Rectal smooth muscle tissue (tissue), 1 donor: ENCODE measurements around the gene OR2A2.

Experiments
- H3K27ac ChIP-seq: one replicate; pipeline ENCODE4 v1.7.0; 2013; ENCODE audit warnings: low read depth, low read length, inconsistent platforms
- H3K27me3 ChIP-seq: one replicate; pipeline ENCODE4 v1.7.0; 2013; ENCODE audit warnings: low read length; ENCODE audit not compliant: control insufficient read depth, insufficient read depth
- H3K36me3 ChIP-seq: one replicate; pipeline ENCODE4 v1.7.0; 2013; ENCODE audit warnings: low read length; ENCODE audit not compliant: control insufficient read depth, insufficient read depth
- H3K4me1 ChIP-seq: one replicate; pipeline ENCODE4 v1.7.0; 2013; ENCODE audit warnings: low read length; ENCODE audit not compliant: control insufficient read depth, insufficient read depth
- H3K4me3 ChIP-seq: one replicate; pipeline ENCODE4 v1.7.0; 2013; ENCODE audit warnings: low read length
- H3K9ac ChIP-seq: one replicate; pipeline ENCODE4 v1.7.0; 2013; ENCODE audit warnings: low read length

Gene OR2A2, protein sequence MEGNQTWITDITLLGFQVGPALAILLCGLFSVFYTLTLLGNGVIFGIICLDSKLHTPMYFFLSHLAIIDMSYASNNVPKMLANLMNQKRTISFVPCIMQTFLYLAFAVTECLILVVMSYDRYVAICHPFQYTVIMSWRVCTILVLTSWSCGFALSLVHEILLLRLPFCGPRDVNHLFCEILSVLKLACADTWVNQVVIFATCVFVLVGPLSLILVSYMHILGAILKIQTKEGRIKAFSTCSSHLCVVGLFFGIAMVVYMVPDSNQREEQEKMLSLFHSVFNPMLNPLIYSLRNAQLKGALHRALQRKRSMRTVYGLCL

DNA sequence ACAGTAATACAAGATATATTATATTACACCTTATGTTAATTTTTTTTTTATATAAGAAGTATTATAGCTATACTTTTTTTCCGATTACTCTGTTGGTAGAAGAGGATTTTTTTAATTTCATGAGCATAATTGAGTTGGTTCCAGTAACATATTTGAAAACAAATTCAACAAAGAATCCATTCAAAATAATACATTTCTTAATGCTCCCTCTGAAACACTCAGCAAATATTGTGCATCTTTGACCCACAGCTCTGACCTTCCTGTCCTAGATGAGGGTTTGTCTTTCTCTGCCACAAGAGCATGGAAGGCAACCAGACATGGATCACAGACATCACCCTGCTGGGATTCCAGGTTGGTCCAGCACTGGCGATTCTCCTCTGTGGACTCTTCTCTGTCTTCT, at the start of gene OR2A2:
Gene OR2A2 (plus strand): TSS at position 301 of the 400 bp plus-strand sequence. CDS start 0 bp downstream, at position 301.
- no peaks in the 10 kb centered on the region for H3K36me3 ChIP-seq
- H3K9ac ChIP-seq: no peak within 1 kb of the TSS
- no peaks in the 10 kb centered on the region for H3K4me1 ChIP-seq
- no peaks in the 10 kb centered on the region for H3K27me3 ChIP-seq
- H3K27ac ChIP-seq: no peak within 1 kb of the TSS
- H3K4me3 ChIP-seq: no peak within 1 kb of the TSS

DNA sequence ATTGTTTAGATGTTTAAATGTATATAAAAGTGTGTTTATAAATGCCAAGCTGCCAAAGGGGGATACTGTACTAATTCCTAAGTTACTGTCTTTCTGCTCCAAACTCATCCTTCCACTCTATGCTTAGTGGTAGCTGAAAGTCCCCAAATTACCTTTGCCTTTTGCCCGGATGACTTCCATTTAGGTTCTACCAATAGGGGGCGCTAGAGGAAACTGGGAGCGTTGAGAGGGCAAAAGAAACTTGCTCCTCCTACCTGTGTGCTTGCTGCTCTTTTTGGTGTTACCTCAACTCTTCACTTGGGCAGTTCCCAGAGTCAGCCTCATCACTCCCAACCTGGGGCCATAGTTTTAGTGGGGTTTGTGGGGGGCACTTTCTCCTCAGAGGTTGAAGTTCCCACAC, 45.7 kb upstream of the OR2A2 start:
- H3K27ac ChIP-seq: no peak overlapping the region
- no peaks in the 10 kb centered on the region for H3K4me1 ChIP-seq
- no peak overlapping the region for H3K4me3 ChIP-seq
- H3K27me3 ChIP-seq: no peaks in the 10 kb centered on the region
- H3K9ac ChIP-seq: no peak overlapping the region
- no peaks in the 10 kb centered on the region for H3K36me3 ChIP-seq

DNA sequence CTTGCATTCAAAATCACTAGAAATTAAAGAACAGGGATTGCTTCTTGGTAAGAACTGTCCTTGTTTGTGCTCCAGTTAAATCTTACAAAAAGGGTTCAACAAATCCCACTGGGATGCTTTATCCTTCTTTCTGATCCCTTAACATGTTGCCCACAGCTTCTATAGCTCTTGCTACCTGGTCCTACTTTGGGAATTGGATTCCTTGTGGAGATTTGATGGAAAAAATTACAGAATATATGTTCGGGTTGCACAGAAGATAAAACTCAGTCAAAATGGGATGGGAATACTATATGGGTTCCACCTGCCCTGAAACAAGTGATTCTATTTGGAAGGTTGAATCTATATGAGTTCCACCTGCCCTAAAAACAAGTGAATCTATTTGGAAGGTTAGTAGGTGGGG, 39.9 kb upstream of the OR2A2 start, which contains the start of gene OR2A25:
Gene OR2A25 (plus strand): TSS at position 301 of the 400 bp plus-strand sequence. CDS start 4,409 bp downstream, outside the sequence.
- Histone ChIP-seq H3K27me3 (no peaks in the 10 kb centered on the region), H3K9ac (no peak within 1 kb of the TSS), H3K36me3 (no peaks in the 10 kb centered on the region)

DNA sequence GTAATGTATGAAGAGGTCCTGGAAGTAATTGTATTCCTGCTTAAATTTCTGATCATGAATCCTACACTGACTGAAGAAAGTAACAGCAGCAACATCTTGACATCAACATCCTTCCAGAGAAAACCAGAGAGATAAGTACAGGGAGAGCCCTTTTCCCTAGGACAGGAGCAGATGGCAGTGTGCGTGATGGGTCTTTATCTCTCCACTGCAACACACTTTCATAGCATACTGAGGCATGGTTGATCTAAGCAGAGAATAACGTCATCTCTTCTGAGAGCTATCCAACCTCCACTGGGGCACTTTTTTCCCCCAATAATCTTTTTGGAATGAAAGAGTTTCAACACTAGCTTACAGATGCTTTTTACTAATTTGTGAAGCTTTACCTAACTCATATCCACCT, 39.4 kb upstream of the OR2A2 start:
- H3K9ac ChIP-seq: no peak overlapping the region
- no peak overlapping the region for H3K4me3 ChIP-seq
- no peaks in the 10 kb centered on the region for H3K27me3 ChIP-seq
- no peaks in the 10 kb centered on the region for H3K36me3 ChIP-seq
- H3K4me1 ChIP-seq: no peaks in the 10 kb centered on the region
- no peak overlapping the region for H3K27ac ChIP-seq

More for the DNA sequence above, 39.9 kb upstream of the OR2A2 start, which contains the start of gene OR2A25:
- no peak within 1 kb of the TSS for H3K27ac ChIP-seq
- no peaks in the 10 kb centered on the region for H3K4me1 ChIP-seq
- no peak within 1 kb of the TSS for H3K4me3 ChIP-seq

DNA sequence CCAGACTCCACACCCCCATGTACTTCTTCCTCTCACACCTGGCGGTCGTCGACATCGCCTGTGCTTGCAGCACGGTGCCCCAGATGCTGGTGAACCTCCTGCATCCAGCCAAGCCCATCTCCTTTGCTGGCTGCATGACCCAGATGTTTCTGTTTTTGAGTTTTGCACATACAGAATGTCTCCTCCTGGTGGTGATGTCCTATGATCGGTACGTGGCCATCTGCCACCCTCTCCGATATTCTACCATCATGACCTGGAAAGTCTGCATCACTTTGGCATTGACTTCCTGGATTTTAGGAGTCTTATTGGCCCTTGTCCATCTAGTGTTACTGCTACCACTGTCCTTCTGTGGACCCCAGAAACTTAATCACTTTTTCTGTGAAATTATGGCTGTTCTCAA, 35.0 kb upstream of the OR2A2 start:
- Histone ChIP-seq H3K27me3 (no peaks in the 10 kb centered on the region), H3K4me3 (no peak overlapping the region), H3K36me3 (no peaks in the 10 kb centered on the region), H3K27ac (no peak overlapping the region), H3K9ac (no peak overlapping the region), H3K4me1 (no peaks in the 10 kb centered on the region)

DNA sequence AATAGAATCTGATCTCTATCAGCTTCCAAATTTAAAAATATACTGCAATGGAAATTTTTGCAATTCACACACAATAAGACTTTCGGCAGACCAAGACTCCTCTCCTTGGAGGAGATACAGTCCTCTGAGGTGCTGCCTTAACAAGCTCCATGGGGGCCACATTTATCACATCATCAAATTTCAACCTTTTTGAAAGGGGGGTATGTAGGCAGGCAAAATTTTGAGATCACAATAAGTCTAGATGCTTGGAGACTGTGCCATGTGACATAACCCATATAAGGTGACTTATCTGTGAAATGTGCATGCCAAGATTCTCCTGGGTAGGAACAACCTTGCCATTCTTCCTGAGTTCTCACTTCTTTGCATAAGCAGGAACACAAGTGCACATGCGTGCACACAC, 23.4 kb upstream of the OR2A2 start, which contains the start of gene OR2A12:
Gene OR2A12 (plus strand): TSS at position 301 of the 400 bp plus-strand sequence. CDS start 8,830 bp downstream, outside the sequence.
- H3K4me3 ChIP-seq: no peak within 1 kb of the TSS
- H3K36me3 ChIP-seq: no peaks in the 10 kb centered on the region
- no peak within 1 kb of the TSS for H3K27ac ChIP-seq
- no peaks in the 10 kb centered on the region for H3K4me1 ChIP-seq
- no peak within 1 kb of the TSS for H3K9ac ChIP-seq
- no peaks in the 10 kb centered on the region for H3K27me3 ChIP-seq

DNA sequence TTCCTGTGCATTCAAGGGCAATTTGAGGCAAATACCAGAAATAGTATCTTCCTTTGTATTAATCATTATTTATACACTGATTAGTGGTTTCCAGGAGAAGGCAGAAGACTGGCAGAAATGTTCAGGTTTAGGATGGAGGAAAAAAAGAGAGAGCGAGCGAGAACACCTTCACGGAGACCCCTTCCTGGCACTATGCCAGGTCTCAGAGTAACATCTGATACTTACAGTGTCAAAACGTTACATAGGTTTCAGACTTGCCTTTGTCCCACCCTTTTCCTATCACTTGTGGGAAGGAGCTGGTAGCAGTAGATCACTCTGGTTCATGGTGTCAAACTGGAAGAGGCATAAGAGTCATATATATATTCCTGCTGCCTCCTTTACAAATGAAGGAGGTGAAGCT, 22.7 kb upstream of the OR2A2 start:
- H3K9ac ChIP-seq: no peak overlapping the region
- no peaks in the 10 kb centered on the region for H3K4me1 ChIP-seq
- H3K27ac ChIP-seq: no peak overlapping the region
- no peaks in the 10 kb centered on the region for H3K27me3 ChIP-seq
- H3K36me3 ChIP-seq: no peaks in the 10 kb centered on the region
- H3K4me3 ChIP-seq: no peak overlapping the region

DNA sequence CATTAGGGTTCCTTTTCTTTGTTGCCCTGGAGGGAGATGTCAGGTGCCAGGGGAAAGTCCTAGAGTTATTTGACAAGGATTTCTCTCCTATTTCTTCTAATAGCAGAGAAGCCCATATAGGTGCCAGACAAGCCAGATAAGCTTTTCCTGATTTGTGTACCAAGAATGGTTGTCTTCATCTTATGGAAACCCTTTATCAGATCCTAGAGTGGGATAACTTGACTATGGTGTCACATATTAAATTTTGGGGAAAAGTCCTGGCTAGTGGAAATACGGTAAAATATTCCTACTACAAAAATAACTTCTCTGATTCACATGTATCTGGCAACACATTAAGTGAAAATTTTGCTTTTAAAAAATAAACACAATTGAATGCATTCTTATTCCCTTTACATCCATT, 22.2 kb upstream of the OR2A2 start:
- Histone ChIP-seq H3K36me3 (no peaks in the 10 kb centered on the region), H3K4me1 (no peaks in the 10 kb centered on the region), H3K9ac (no peak overlapping the region), H3K27ac (no peak overlapping the region), H3K4me3 (no peak overlapping the region), H3K27me3 (no peaks in the 10 kb centered on the region)

DNA sequence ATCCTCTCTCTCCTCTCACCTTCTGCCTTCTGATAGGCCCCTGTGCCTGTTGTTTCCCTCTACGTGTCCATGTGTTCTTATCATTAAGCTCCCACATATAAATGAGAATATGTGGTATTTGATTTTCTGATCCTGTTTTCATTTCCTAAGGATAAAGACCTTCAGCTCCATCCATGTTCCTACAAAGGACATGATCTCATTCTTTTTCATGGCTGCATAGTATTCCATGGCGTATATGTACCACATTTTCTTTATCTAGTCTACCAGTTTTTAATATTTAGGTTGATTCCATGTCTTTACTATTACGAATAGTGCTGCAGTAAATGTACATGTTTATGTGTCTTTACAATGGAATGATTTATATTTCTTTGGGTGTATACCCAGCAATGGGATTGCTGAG, 18.7 kb upstream of the OR2A2 start:
- Histone ChIP-seq H3K4me3 (no peak overlapping the region), H3K27ac (no peak overlapping the region), H3K27me3 (no peaks in the 10 kb centered on the region), H3K9ac (no peak overlapping the region), H3K36me3 (no peaks in the 10 kb centered on the region), H3K4me1 (no peaks in the 10 kb centered on the region)

DNA sequence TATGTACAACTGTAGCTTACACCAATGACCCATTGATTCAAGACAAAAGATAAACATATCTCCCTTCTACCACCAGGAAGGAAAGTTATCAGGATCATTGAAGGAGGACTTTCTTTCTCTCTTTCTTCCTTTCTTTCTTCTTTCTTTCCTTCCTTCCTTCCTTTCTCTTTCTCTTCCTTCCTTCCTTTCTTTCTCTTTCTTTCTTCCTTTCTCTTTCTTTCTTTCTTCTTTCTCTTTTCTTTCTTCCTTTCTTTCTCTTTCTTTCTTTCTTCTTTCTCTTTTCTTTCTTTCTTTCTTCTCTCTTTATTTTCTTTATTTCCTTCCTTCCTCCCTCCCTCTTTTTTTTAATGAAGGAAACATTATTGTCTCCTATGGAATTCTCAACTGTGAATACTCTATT, 10.6 kb upstream of the OR2A2 start:
- H3K4me3 ChIP-seq: no peak overlapping the region
- H3K27ac ChIP-seq: no peak overlapping the region
- no peaks in the 10 kb centered on the region for H3K27me3 ChIP-seq
- H3K9ac ChIP-seq: no peak overlapping the region
- no peaks in the 10 kb centered on the region for H3K36me3 ChIP-seq
- H3K4me1 ChIP-seq: no peaks in the 10 kb centered on the region

DNA sequence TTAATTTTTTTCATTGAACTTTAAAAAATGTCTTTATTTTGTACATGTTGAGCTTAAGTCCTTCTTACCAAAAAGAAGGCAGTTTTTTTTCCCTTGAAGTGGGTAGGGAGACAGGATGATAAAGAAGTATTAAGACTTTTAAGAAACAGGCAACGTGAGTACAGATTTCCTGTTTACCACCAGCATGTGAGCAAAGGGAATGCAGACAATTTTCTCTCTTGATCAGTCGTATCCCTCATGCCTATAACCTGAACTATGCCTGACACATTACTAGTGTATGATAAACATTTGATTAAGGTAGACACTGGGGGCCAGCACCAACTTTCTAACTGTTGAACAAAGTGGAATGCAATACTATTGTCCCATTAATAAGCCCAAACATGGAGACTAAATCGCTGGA, 8.8 kb upstream of the OR2A2 start:
- Histone ChIP-seq H3K4me3 (no peak overlapping the region), H3K4me1 (no peaks in the 10 kb centered on the region), H3K27ac (no peak overlapping the region), H3K36me3 (no peaks in the 10 kb centered on the region), H3K9ac (no peak overlapping the region), H3K27me3 (no peaks in the 10 kb centered on the region)

DNA sequence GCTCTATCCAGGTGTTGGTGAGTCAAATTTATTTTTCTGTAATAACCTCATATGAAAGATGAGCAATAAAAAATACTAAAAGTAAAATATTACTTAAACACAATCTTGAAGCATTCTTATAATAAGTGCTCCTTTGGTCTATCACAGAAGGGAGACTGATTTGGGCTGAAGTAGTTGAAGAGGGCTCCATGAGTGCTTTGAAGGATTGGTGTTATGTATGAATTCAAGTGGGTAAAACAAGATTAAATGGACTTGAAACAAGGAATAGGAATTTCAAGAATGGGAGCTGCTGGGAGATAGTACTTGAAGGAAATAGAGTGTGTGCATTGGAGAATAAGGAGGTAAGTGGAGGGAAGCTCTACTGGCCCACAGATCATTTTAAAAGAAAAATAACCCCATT, 7.3 kb upstream of the OR2A2 start:
- Histone ChIP-seq H3K27me3 (no peaks in the 10 kb centered on the region), H3K4me1 (no peaks in the 10 kb centered on the region), H3K4me3 (no peak overlapping the region), H3K27ac (no peak overlapping the region), H3K36me3 (no peaks in the 10 kb centered on the region), H3K9ac (no peak overlapping the region)

DNA sequence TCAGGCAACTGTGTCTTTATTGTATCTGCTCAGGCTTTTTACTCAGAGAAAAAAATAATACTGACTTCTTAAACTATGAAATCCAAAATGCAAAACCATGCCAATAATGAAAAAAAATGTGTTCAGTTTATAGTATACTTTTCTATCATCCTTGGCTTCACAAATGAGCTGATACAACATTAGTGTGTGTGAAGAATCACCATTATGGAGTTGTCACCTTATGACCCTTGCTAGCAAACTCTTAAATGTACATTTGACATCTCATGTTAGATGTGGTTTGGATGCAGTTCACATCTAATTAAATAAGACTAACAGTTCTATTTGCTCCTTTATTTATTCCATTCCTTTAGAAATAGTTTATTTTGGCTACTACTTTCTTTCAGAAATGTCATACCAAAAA, 4.2 kb upstream of the OR2A2 start:
- Histone ChIP-seq H3K27ac (no peak overlapping the region), H3K4me1 (no peaks in the 10 kb centered on the region), H3K36me3 (no peaks in the 10 kb centered on the region), H3K4me3 (no peak overlapping the region), H3K27me3 (no peaks in the 10 kb centered on the region), H3K9ac (no peak overlapping the region)
